Spinal cord (tissue), 10 donors: ENCODE results near the gene NAT16. TPM values are rescaled to one million over a fixed set of nuclear protein-coding genes. Genes with fewer than 3 reads are reported as not detected.

ENCODE experiments used
- DNase-seq, 6 donors: peaks; one replicate each; pipeline versions ENCODE4 v3.0.0 to v3.0.0-alpha.2; 2013 to 2015; ENCODE audit warnings: low spot score in 6 of 6, low read depth in 4 of 6
- H3K27ac ChIP-seq: one replicate; pipeline ENCODE4 v1.5.1; 2013; ENCODE audit warnings: low read depth, low read length, control low read depth
- H3K27me3 ChIP-seq: one replicate; pipeline ENCODE4 v1.6.1; 2013; ENCODE audit warnings: low read length; ENCODE audit not compliant: control insufficient read depth, insufficient read depth
- H3K36me3 ChIP-seq: one replicate; pipeline ENCODE4 v1.6.1; 2013; ENCODE audit warnings: low read length; ENCODE audit not compliant: control insufficient read depth, insufficient read depth
- H3K4me1 ChIP-seq: one replicate; pipeline ENCODE4 v1.6.1; 2013; ENCODE audit warnings: low read length; ENCODE audit not compliant: control insufficient read depth, insufficient read depth
- H3K4me3 ChIP-seq: one replicate; pipeline ENCODE4 v1.5.1; 2013; ENCODE audit warnings: low read depth, low read length, control low read depth
- H3K9me3 ChIP-seq: one replicate; pipeline ENCODE4 v1.6.1; 2013; ENCODE audit warnings: low read length; ENCODE audit not compliant: control insufficient read depth, insufficient read depth
- WGBS: methylation state at CpG from one replicate; pipeline ENCODE4 v1.1.5; 2013; ENCODE audit warnings: missing lambda C conversion rate; ENCODE audit not compliant: insufficient coverage; 5-methylcytosine and 5-hydroxymethylcytosine counted together
- polyA plus RNA-seq, 2 donors: library from polyadenylated mRNA; unstranded; fragments of 120-200 nt; gene quantifications; one replicate each; pipeline ENCODE4 v1.2.1, GENCODE V29; 2013; ENCODE audit not compliant: insufficient read length in 2 of 2
- total RNA-seq, 2 donors: library from RNA; depleted of rRNA in 1 of 2; stranded (reverse); fragments of 120-200 nt in 1 of 2; fragments of >200 nt in 1 of 2; gene quantifications; one replicate each; pipeline versions ENCODE4 v1.2.3 to v1.2.4, GENCODE V29; 2013 to 2014
- donor health status: healthy.

The NAT16 gene
- total and polyA plus RNA-seq, 4 donors = 0.40 to 7.5 (median 3.7) TPM

- DNase-seq = peak in 2 of 6 donors; percentile 51 to 59
- 12% methylated on average over 48 of the region's 53 CpGs for WGBS
- H3K4me3 ChIP-seq = no peak overlapping the region
These were observed 7.0 kb downstream of the NAT16 start for GRCh38 chr7:101172854-101173751.

GRCh38 chr7:101172005-101172853 is 7.9 kb downstream of the NAT16 start:
- WGBS = 7% methylated on average over 70 of the region's 79 CpGs

More at GRCh38 chr7:101172854-101173751, 7.0 kb downstream of the NAT16 start:
- Histone ChIP-seq H3K27ac (no peak overlapping the region), H3K27me3 (peaks cover 90% of the 10 kb centered on the region), H3K4me1 (peaks cover 51% of the 10 kb centered on the region), H3K9me3 (no peaks in the 10 kb centered on the region), H3K36me3 (peaks cover 25% of the 10 kb centered on the region)

GRCh38 chr7:101171442-101171837 is 8.7 kb downstream of the NAT16 start:
- 6% methylated on average over 9 of the region's 13 CpGs for WGBS
- peaks cover 62% of the 10 kb centered on the region for H3K4me1 ChIP-seq

More at GRCh38 chr7:101172005-101172853, 7.9 kb downstream of the NAT16 start:
- Histone ChIP-seq H3K36me3 (peaks cover 25% of the 10 kb centered on the region), H3K4me3 (no peak overlapping the region), H3K9me3 (no peaks in the 10 kb centered on the region), H3K4me1 (peaks cover 55% of the 10 kb centered on the region), H3K27me3 (peaks cover 92% of the 10 kb centered on the region), H3K27ac (no peak overlapping the region)
- DNase-seq = peak in 2 of 6 donors; percentile 18 to 46

GRCh38 chr7:101170617-101171441 is 9.3 kb downstream of the NAT16 start:
- WGBS = 7% methylated on average over 12 of the region's 17 CpGs
- H3K36me3 ChIP-seq = peaks cover 25% of the 10 kb centered on the region
- H3K9me3 ChIP-seq = no peaks in the 10 kb centered on the region
- no peak overlapping the region for H3K4me3 ChIP-seq
- peaks cover 67% of the 10 kb centered on the region for H3K4me1 ChIP-seq
- H3K27me3 ChIP-seq = peaks cover 96% of the 10 kb centered on the region
- DNase-seq = no peak
- no peak overlapping the region for H3K27ac ChIP-seq

More at GRCh38 chr7:101171442-101171837, 8.7 kb downstream of the NAT16 start:
- Histone ChIP-seq H3K36me3 (peaks cover 25% of the 10 kb centered on the region), H3K9me3 (no peaks in the 10 kb centered on the region), H3K27me3 (peaks cover 90% of the 10 kb centered on the region), H3K4me3 (no peak overlapping the region), H3K27ac (no peak overlapping the region)
- peak in 2 of 6 donors; percentile 25 to 49 for DNase-seq

- H3K27ac ChIP-seq = no peak overlapping the region
- under 1% methylated on average over 18 of the region's 33 CpGs for WGBS
- H3K36me3 ChIP-seq = peaks cover 25% of the 10 kb centered on the region
- peaks cover 75% of the 10 kb centered on the region for H3K4me1 ChIP-seq
- peaks cover 96% of the 10 kb centered on the region for H3K27me3 ChIP-seq
- peak in 2 of 6 donors; percentile 89 to 96 for DNase-seq
- H3K4me3 ChIP-seq = peak overlapping the region; percentile 35
- no peaks in the 10 kb centered on the region for H3K9me3 ChIP-seq
These were observed 10.1 kb downstream of the NAT16 start for GRCh38 chr7:101169838-101170551.

- Histone ChIP-seq H3K4me3 (peak overlapping the region; percentile 35), H3K4me1 (peaks cover 79% of the 10 kb centered on the region), H3K9me3 (no peaks in the 10 kb centered on the region), H3K36me3 (peaks cover 22% of the 10 kb centered on the region), H3K27ac (no peak overlapping the region), H3K27me3 (peaks cover 96% of the 10 kb centered on the region)
- under 1% methylated on average over 12 of the region's 18 CpGs for WGBS
- no peak for DNase-seq
These were observed 10.8 kb downstream of the NAT16 start for GRCh38 chr7:101169110-101169837.

GRCh38 chr7:101168412-101169049 is 11.6 kb downstream of the NAT16 start:
- Histone ChIP-seq H3K4me3 (no peak overlapping the region), H3K4me1 (peaks cover 79% of the 10 kb centered on the region), H3K27me3 (peaks cover 93% of the 10 kb centered on the region), H3K9me3 (no peaks in the 10 kb centered on the region), H3K27ac (no peak overlapping the region), H3K36me3 (peaks cover 16% of the 10 kb centered on the region)
- DNase-seq = peak in 1 of 6 donors; percentile 26
- WGBS = no CpG with 5 or more reads among the region's 6 CpGs
